Measurements from ENCODE around the gene MALSU1. TPM values are rescaled to one million over a fixed set of nuclear protein-coding genes. Genes with fewer than 3 reads are reported as not detected.

Gene MALSU1
- total RNA-seq, 1 donor from 2014 or later: 48.7 TPM

GRCh38 chr7:23335621-23336020 lies 36.5 kb downstream of the MALSU1 start:
- Histone ChIP-seq H4K20me1 (ENCODE audit: low read depth) (no peaks in the 10 kb centered on the region), H3K4me1 (peaks cover 4% of the 10 kb centered on the region), H3K9ac (no peak overlapping the region), H3K9me3 (ENCODE audit: low read depth) (no peaks in the 10 kb centered on the region), H3K36me3 (peaks cover 59% of the 10 kb centered on the region), H3K4me2 (no peak overlapping the region), H3K79me2 (ENCODE audit: low read depth) (peaks cover 7% of the 10 kb centered on the region), H2AFZ (replicated peaks) (no peak overlapping the region), H3F3A (ENCODE audit: low read depth) (peaks cover 8% of the 10 kb centered on the region), H3K27me3 (no peaks in the 10 kb centered on the region), H3K4me3 (no peak overlapping the region), H3K27ac (no peak overlapping the region)
- Mint-ChIP-seq H3K4me1 (no peaks in the 10 kb centered on the region), H3K4me3 (no peak overlapping the region), H3K36me3 (peaks cover 67% of the 10 kb centered on the region), H3K27ac (no peak overlapping the region), H3K27me3 (ENCODE audit: insufficient read depth, low read depth) (peaks cover 2% of the 10 kb centered on the region), H3K9me3 (no peaks in the 10 kb centered on the region)
- TF ChIP-seq EZH2phosphoT487 (IDR thresholded peaks at IDR 0.05): no peak
- no peak for TF ChIP-seq CTCF (IDR thresholded peaks at IDR 0.05)
- TF ChIP-seq EZH2 (IDR thresholded peaks at IDR 0.05): no peak
- no peak for DNase-seq (ENCODE audit: low spot score)

GRCh38 chr7:23336086-23336485 lies 36.9 kb downstream of the MALSU1 start:
- H3K27ac ChIP-seq: no peak overlapping the region
- peaks cover 4% of the 10 kb centered on the region for H3K4me1 ChIP-seq
- peaks cover 2% of the 10 kb centered on the region for H3K27me3 Mint-ChIP-seq (ENCODE audit: insufficient read depth, low read depth)
- no peak overlapping the region for H2AFZ ChIP-seq (replicated peaks)
- no peak for DNase-seq (ENCODE audit: low spot score)
- no peaks in the 10 kb centered on the region for H3K9me3 Mint-ChIP-seq
- no peaks in the 10 kb centered on the region for H3K27me3 ChIP-seq
- TF ChIP-seq EZH2 (IDR thresholded peaks at IDR 0.05) (no peak), CTCF (IDR thresholded peaks at IDR 0.05) (no peak), EZH2phosphoT487 (IDR thresholded peaks at IDR 0.05) (no peak)
- no peaks in the 10 kb centered on the region for H3K4me1 Mint-ChIP-seq
- no peak overlapping the region for H3K4me3 Mint-ChIP-seq
- H3K27ac Mint-ChIP-seq: no peak overlapping the region
- H3K79me2 ChIP-seq (ENCODE audit: low read depth): peaks cover 7% of the 10 kb centered on the region
- H3F3A ChIP-seq (ENCODE audit: low read depth): peaks cover 8% of the 10 kb centered on the region
- no peak overlapping the region for H3K4me2 ChIP-seq
- H3K9ac ChIP-seq: no peak overlapping the region
- H4K20me1 ChIP-seq (ENCODE audit: low read depth): no peaks in the 10 kb centered on the region
- H3K36me3 Mint-ChIP-seq: peaks cover 67% of the 10 kb centered on the region
- H3K9me3 ChIP-seq (ENCODE audit: low read depth): no peaks in the 10 kb centered on the region
- H3K36me3 ChIP-seq: peaks cover 55% of the 10 kb centered on the region
- H3K4me3 ChIP-seq: no peak overlapping the region

GRCh38 chr7:23336799-23337283 lies 37.7 kb downstream of the MALSU1 start:
- Histone ChIP-seq H3K4me1 (peaks cover 4% of the 10 kb centered on the region), H4K20me1 (ENCODE audit: low read depth) (no peaks in the 10 kb centered on the region), H3K79me2 (ENCODE audit: low read depth) (peaks cover 7% of the 10 kb centered on the region), H2AFZ (replicated peaks) (no peak overlapping the region), H3K4me2 (no peak overlapping the region), H3K27me3 (no peaks in the 10 kb centered on the region), H3K9ac (no peak overlapping the region), H3K36me3 (peaks cover 52% of the 10 kb centered on the region), H3K4me3 (no peak overlapping the region), H3K27ac (no peak overlapping the region), H3F3A (ENCODE audit: low read depth) (peaks cover 8% of the 10 kb centered on the region), H3K9me3 (ENCODE audit: low read depth) (no peaks in the 10 kb centered on the region)
- Mint-ChIP-seq H3K27me3 (ENCODE audit: insufficient read depth, low read depth) (peaks cover 4% of the 10 kb centered on the region), H3K36me3 (peaks cover 67% of the 10 kb centered on the region), H3K4me1 (no peaks in the 10 kb centered on the region), H3K27ac (no peak overlapping the region), H3K4me3 (no peak overlapping the region), H3K9me3 (no peaks in the 10 kb centered on the region)
- no peak for DNase-seq (ENCODE audit: low spot score)
- no peak for TF ChIP-seq EZH2phosphoT487 (IDR thresholded peaks at IDR 0.05)
- TF ChIP-seq EZH2 (IDR thresholded peaks at IDR 0.05): no peak
- TF ChIP-seq CTCF (IDR thresholded peaks at IDR 0.05): no peak
